RWPE2 (cell line): ENCODE measurements around the gene PKM.
"Not testable (repeated sequence)": the region's sequence is repeated elsewhere in the genome, so short reads cannot be mapped to it uniquely, and the experiment has no call there.

ENCODE experiments used
- ATAC-seq: fragments of 200-7000 bp; cut with Tn5 transposase; 3 replicates; pipeline ENCODE4 v1.9.1; 2021; ENCODE audit warnings: low read depth
- DNase-seq: peaks from one replicate; pipeline ENCODE4 v3.0.0-alpha.2; 2020; ENCODE audit warnings: low spot score
- H3K27ac ChIP-seq: fragments of 450-650 bp; 2 replicates; pipeline ENCODE4 v1.5.1; 2017; ENCODE audit warnings: mild to moderate bottlenecking; ENCODE audit not compliant: poor library complexity, severe bottlenecking
- H3K27me3 ChIP-seq: fragments of 250-450 bp; sonication (Bioruptor Pico); 2 replicates; pipeline ENCODE4 v1.5.1; 2021; ENCODE audit warnings: mild to moderate bottlenecking, moderate library complexity; ENCODE audit not compliant: insufficient read depth, poor library complexity, severe bottlenecking
- H3K36me3 ChIP-seq: fragments of 250-450 bp; sonication (Bioruptor Pico); 2 replicates; pipeline ENCODE4 v1.5.1; 2020; ENCODE audit warnings: low read depth, mild to moderate bottlenecking, moderate library complexity
- H3K4me1 ChIP-seq: fragments of 250-450 bp; sonication (Bioruptor Pico); 2 replicates; pipeline ENCODE4 v1.5.1; 2021; ENCODE audit warnings: mild to moderate bottlenecking, moderate library complexity; ENCODE audit not compliant: insufficient read depth, poor library complexity, severe bottlenecking
- H3K4me3 ChIP-seq: fragments of 250-450 bp; sonication (Bioruptor Pico); 2 replicates; pipeline ENCODE4 v1.5.1; 2021; ENCODE audit warnings: mild to moderate bottlenecking, moderate library complexity; ENCODE audit not compliant: severe bottlenecking
- H3K9me3 ChIP-seq: fragments of 250-450 bp; sonication (Bioruptor Pico); 2 replicates; pipeline ENCODE4 v1.5.1; 2021; ENCODE audit warnings: mild to moderate bottlenecking, moderate library complexity; ENCODE audit not compliant: severe bottlenecking
- CTCF ChIP-seq: fragments of 450-650 bp; IDR thresholded peaks from one replicate; pipeline ENCODE4 v1.5.1; 2017; ENCODE audit warnings: mild to moderate bottlenecking, moderate library complexity; ENCODE audit not compliant: poor library complexity, severe bottlenecking

The PKM gene

GRCh38 chr15:72231066-72231832 is at the start of gene PKM:
Gene PKM, minus strand, starts transcription at chr15:72231190. Its CDS starts 12,093 bp downstream, at chr15:72219097.
- peaks cover 23% of the 10 kb centered on the region for H3K4me1 ChIP-seq
- TF ChIP-seq CTCF, result no peak
- no peaks in the 10 kb centered on the region for H3K9me3 ChIP-seq
- ATAC-seq (peak; percentile 51), DNase-seq (peak; percentile 100)
- H3K36me3 ChIP-seq, result peaks cover 27% of the 10 kb centered on the region
- H3K27me3 ChIP-seq, result no peaks in the 10 kb centered on the region
- H3K4me3 ChIP-seq, result peak within 1 kb of the TSS; percentile 81
- H3K27ac ChIP-seq, result peak within 1 kb of the TSS; percentile 99

GRCh38 chr15:72280751-72281150 is 49.8 kb upstream of the PKM start:
- H3K27ac ChIP-seq, result no peak overlapping the region
- no peaks in the 10 kb centered on the region for H3K27me3 ChIP-seq
- no peak for ATAC-seq
- no peaks in the 10 kb centered on the region for H3K9me3 ChIP-seq
- TF ChIP-seq CTCF, result no peak
- no peaks in the 10 kb centered on the region for H3K36me3 ChIP-seq
- no peak for DNase-seq
- peaks cover 7% of the 10 kb centered on the region for H3K4me1 ChIP-seq
- no peak overlapping the region for H3K4me3 ChIP-seq

GRCh38 chr15:72278737-72279136 is 47.7 kb upstream of the PKM start:
- no peak overlapping the region for H3K27ac ChIP-seq
- no peaks in the 10 kb centered on the region for H3K27me3 ChIP-seq
- no peak overlapping the region for H3K4me3 ChIP-seq
- H3K4me1 ChIP-seq, result no peaks in the 10 kb centered on the region
- H3K36me3 ChIP-seq, result no peaks in the 10 kb centered on the region
- DNase-seq (no peak), ATAC-seq (no peak)
- H3K9me3 ChIP-seq, result no peaks in the 10 kb centered on the region
- no peak for TF ChIP-seq CTCF

GRCh38 chr15:72276326-72276700 is 45.3 kb upstream of the PKM start:
- H3K36me3 ChIP-seq, result no peaks in the 10 kb centered on the region
- H3K4me3 ChIP-seq, result no peak overlapping the region
- no peaks in the 10 kb centered on the region for H3K27me3 ChIP-seq
- DNase-seq (no peak), ATAC-seq (no peak)
- H3K27ac ChIP-seq, result no peak overlapping the region
- no peak for TF ChIP-seq CTCF
- H3K9me3 ChIP-seq, result no peaks in the 10 kb centered on the region
- peaks cover 6% of the 10 kb centered on the region for H3K4me1 ChIP-seq

GRCh38 chr15:72275635-72276325 is 44.8 kb upstream of the PKM start:
- not testable (repeated sequence) for H3K27ac ChIP-seq, H3K36me3 ChIP-seq, H3K9me3 ChIP-seq, H3K4me1 ChIP-seq, DNase-seq, H3K4me3 ChIP-seq, H3K27me3 ChIP-seq, ATAC-seq
